SU-DHL-6 (cell line): ENCODE data around the gene COX11.

ENCODE experiments used
- CTCF ChIP-seq: fragments of 200-600 bp; sonication (generic); IDR thresholded peaks from one replicate; pipeline ENCODE4 v1.5.1; 2017; ENCODE audit warnings: antibody characterized with exemption, mild to moderate bottlenecking, low read length, moderate library complexity; ENCODE audit not compliant: insufficient read depth, poor library complexity, severe bottlenecking
- EZH2phosphoT487 ChIP-seq: fragments of 200-600 bp; sonication (generic), shearing (Covaris generic); conservative IDR thresholded peaks from 2 replicates; pipeline ENCODE4 v1.6.1; 2018; ENCODE audit warnings: mild to moderate bottlenecking, antibody characterized with exemption, low read length, moderate library complexity, mixed read lengths

GRCh38 chr17:55005520-55005919, 37.1 kb upstream of the COX11 start:
- peak; percentile 43 for TF ChIP-seq CTCF
- TF ChIP-seq EZH2phosphoT487, result no peak
